CD4-positive, alpha-beta T cell treated with Interleukin-2 at 100 ng/mL for 4 hours (primary cell): ENCODE data around the gene TRIM10.
"Not testable (repeated sequence)": the region's sequence is repeated elsewhere in the genome, so short reads cannot be mapped to it uniquely, and the experiment has no call there.

ENCODE experiments used
- DNase-seq: peaks from one replicate; pipeline ENCODE4 v3.0.0-alpha.2; 2020; ENCODE audit warnings: low spot score

TRIM10 gene

DNA sequence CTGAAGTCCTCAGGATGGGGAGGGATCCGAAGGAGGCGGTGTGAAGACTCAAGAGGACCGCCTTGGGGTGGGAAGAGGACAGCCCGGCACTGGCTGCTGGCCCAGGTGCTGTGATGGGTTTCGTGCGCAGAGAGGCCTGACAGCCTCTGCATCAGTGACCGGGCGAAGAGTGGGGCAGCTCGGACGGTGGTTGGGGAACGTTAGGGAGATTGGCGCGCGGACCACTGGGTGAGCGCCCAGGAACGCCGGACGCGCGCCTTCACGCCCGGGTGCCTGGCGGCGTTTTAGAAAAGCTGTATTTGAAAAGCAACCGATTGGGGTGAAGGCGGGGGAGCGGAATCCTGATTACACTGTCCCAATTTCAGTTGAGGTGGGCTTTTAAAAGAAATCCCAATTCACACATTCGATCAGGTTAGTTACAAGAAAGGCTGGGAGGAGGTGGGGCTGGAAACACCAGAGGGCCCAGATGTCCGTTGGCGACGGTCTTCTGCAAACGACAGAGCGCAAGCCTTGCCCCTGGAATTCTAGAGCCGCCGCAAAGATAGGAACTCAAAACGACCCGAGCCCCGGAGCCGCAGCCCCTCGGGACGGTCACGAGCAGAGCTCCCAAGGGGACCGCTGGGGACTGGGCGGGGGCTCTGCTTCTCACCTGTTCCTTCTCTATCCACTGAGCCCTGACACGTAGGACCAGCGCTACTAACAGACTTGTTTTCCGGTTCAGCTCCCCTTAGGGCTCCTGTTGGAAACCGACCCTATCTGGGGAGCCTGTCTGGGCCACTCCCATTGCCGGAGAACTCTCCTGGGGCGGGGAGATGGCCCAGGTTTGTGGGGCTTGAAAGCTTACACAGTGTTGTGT is 33.5 kb downstream of the TRIM10 start:
- DNase-seq: no peak

GRCh38 chr6:30122515-30122914 is 38.5 kb downstream of the TRIM10 start:
- no peak for DNase-seq

DNA sequence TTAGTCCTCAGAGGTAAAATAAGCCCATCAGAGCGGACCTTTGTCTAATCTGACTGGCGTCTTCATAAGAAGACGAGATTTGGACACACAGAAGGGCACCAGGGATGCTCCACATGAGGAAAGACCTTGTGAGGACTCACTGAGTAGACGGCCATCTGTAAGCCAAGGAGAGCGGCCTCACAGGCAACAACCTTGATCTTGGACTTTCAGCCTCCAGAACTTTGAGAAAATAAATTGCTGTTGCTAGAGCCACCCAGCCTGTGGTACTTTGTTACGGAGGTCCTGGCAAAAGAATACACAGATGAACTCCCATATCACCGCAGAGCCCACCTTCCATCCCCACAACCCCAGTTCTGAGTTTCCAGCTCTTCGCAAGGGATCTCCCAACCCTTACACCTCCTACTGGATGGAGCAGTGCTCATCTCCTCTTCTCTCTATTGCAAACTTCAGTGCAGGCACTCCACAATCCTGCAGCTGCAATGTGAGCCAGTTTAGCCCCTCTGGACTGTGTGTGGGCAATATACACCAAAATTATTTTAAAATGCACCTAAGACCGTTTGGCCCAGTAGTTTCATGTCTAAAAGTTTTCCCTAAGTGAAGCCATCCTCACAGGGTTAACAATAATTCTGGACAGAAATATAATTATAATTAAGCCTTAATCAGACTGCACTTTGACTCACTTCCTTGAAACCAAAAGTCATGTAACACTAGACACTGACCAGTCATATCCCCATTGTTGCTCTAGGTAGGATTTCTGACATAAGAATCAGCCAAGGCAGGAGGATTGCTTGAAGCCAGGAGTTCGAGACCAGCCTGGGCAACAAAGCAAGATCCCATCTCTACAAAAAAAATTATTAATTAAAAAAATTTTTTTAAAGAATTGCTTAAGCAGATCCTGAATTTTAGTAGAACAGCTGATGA is 39.3 kb downstream of the TRIM10 start:
- no peak for DNase-seq

DNA sequence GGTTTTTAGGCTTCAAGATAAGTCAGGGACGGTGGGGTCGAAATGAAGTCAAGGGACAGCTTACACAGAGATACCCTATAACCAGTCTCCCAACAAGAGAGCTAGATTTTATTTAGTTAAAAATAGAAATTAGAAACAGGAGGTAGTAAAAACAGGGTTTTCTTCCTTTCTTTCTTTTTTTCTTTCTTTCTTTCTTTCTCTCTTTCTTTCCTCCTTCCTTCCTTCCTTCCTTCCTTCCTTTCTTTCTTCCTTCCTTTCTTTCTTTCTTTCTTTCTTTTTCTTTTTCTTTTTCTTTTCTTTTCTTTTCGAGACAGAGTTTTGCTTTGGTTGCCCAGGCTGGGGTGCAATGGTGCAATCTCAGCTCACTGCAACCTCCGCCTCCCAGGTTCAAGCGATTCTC is 42.3 kb downstream of the TRIM10 start:
- DNase-seq: not testable (repeated sequence)

DNA sequence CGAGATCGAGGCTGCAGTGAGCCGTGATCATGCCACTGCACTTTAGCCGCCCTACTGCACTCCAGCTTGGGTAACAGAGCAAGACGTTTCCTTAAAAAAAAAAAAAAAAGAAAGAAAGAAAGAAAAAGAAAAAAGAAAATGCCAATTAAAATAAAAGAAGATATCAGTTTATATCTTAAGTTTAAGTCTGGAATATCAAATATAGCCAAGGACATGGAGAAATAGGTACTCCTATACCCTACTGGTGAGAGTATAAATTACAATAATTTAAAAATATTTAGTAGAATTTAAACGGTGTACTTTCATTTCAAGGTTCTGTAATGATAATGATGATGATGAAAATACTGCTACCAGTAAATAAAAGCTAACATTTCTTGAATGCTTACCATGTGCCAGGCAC is 44.3 kb downstream of the TRIM10 start:
- no peak for DNase-seq

DNA sequence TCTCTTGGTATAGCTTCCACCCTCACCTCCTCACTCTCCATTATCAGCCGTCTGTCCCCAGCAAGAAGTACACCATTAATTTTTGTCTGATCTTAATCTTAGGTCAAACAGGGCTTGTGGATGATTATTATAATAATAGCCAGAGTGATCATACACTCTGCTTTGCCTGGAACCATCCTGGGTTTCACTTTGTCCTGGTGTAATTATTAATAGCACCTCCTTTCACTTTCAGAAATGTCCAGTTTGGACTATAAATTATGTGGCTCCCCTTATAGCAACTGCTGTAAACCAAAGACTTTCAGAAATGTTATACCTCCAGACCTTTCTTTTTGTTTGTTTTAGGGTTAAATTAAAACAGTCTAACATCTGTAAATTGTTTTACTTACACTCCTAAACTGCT is 47.2 kb downstream of the TRIM10 start:
- no peak for DNase-seq

DNA sequence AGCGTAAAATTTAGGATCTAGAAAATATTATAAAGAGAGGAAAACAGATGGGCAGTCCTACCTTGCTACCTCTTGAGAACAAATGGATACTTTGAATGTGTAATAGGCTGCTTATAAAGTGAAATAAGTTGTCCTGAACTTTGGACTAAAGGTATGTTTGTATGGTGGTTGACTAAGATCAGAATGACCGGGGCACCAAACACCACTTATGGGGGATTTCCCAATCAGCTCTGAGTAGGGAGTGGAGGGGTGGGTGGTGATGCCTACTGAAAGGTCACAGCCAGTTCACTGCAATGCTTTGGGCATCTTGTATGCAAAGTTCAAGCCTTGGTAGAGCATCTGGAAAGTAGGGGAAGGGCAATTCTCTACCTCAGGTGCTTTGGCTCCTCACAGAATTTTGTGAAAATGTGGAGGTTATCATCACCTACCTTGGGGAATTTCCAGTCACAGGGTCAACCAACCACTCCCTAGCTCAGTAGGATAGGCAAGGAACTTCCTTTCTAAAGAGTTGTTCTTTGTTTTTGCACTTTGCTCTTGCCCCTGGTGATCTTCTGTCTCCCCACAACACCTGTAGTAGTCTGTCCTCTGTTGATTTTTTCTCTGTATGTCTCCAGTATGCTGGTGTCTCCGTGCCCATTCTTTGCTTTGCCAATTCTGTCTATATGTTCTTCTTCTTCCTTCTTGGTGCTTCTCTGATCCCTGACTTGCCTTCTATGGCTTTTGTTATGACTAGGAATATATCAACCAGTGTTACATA is 47.8 kb downstream of the TRIM10 start, which contains the start of gene TRIM31:
TRIM31 (minus strand) TSS at position 88 of the 757 bp plus-strand sequence. CDS start 285 bp downstream, outside the sequence.
- DNase-seq: no peak

DNA sequence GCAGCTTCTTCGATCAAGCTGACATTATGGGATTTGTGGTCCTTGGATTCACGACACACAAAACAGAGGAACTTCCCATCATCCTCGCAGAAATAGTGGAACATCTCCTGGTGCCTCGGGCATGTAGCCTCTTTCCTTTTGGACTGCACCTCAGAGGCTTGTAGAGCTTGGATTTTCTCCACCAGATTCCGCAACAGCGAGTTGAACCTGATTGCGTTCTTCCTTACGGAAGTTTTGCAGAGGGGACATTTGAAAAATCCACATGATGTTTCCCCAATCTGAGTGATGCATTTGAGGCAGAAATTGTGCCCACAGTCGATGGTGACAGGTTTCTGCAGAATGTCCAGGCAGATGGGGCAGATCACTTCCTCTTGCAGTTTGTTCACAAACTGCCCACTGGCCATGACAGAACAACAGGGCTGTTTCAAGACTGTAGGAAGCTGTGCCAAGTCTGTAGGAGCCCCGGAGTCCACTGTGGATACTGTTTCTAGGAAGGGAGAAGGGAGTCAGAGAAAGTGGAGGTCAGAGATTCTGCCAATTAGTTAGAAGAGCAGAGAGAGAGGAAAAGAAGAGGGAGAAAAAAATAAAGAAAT is 48.5 kb downstream of the TRIM10 start:
- no peak for DNase-seq

GRCh38 chr6:30111266-30111856 is 49.6 kb downstream of the TRIM10 start:
- no peak for DNase-seq

DNA sequence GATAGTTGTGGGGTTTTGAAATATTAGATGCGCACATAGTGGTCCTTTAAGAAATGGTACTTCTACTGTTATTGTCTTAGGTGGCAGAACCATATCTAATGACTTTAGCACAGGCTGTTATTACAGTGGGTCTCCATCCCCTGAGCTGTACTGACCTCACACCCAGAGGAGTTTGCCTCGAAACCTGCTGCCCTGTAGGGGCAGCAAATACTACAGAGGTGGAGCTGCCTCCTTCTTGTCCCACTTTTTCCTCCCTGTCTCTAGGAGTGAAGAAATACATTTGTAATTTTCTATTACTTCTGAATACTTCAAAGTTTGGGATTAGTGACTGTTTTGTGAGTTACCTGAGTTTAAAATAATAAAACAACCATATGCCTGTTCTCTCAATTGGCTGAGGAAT is 56.4 kb downstream of the TRIM10 start:
- DNase-seq: no peak

- no peak for DNase-seq
These were observed 57.2 kb downstream of the TRIM10 start for GRCh38 chr6:30103872-30104179.

DNA sequence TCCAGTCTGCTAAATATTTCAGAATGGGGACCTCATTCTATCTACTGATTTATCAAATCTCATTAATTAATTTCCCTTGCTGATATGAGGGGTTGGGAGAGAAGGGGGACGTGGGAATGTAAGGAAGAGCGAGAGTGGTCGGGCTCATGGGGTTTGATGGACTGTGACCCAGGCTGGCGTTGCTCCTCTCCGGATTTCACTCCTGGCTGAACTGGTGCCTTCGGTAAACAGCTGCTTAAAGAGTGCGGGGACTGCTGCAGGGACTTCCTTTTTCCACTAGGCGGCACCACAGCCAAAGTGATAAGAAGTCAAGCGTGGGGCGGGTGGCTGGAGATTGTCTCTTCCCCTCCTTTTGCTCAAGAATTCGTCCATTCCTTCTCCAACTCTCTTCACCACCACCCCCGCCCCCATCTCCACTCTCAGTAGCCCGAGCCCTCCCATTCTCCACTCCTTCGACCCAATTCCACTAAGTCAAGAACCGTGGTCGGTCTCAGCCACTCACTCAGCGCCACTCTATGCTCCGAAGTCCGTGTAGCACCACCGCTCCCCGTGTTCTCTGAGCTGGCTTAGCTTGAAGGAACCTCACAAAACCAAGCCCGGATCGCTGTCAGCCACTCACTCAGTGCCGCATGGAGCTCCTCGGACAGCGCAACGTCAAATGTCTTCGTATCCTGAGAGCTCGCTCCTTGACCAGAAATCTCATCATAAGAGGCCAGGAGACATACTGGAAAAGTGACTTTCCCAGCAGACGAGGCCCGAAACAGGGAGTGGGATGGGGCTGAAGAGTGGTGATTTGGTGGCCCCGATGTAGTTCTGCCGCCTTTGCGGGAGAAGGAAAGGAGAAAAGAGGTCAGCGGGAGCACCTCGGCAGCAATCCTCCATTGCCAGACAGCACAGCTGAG is 57.8 kb downstream of the TRIM10 start:
- DNase-seq: peak; percentile 89

DNA sequence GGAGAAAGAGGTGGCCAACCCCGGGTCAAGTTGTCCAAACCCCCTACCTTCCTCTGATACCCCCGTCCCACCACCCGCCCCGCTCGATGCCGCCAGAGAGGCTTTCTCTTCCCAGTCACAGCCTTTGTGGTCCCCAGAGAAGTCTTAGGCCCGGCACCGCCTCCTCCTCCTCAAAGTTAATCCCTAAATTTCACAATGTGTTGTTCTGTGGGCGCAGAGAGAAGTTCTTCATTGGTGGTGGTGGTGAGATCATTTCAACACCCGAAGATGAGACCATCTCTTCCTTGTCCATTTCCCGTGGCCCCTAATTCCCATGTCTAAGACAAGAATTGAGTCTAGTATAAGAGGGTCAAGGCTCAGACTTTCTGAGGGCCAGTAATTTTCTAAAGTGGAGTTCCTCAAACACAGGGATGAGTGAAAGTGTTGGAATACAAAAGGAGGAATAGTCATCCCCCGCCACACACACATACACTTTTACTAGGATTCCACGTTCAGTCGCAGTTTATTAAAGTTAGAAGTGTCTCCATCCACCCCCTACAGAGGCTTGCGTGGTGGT is 58.5 kb downstream of the TRIM10 start:
- no peak for DNase-seq
